GM18951 (cell line): ENCODE data around the gene FASTKD1.
"Not testable (repeated sequence)": the region's sequence is repeated elsewhere in the genome, so short reads cannot be mapped to it uniquely, and the experiment has no call there.

Experiments
- POLR2A ChIP-seq: IDR thresholded peaks from 4 replicates; pipeline ENCODE4 v1.6.1; 2011; ENCODE audit warnings: mild to moderate bottlenecking; ENCODE audit not compliant: insufficient read length, insufficient read depth; ENCODE audit errors: extremely low read depth
- in situ Hi-C: fragments of 300-500 bp; cut with MboI; formaldehyde crosslinking; loops from one replicate; pipeline ENCODE4 v1.12.0; 2022; ENCODE audit warnings: low sequenced_read_pairs, mixed read lengths, inconsistent platforms; ENCODE audit not compliant: unreplicated experiment

FASTKD1 gene, protein sequence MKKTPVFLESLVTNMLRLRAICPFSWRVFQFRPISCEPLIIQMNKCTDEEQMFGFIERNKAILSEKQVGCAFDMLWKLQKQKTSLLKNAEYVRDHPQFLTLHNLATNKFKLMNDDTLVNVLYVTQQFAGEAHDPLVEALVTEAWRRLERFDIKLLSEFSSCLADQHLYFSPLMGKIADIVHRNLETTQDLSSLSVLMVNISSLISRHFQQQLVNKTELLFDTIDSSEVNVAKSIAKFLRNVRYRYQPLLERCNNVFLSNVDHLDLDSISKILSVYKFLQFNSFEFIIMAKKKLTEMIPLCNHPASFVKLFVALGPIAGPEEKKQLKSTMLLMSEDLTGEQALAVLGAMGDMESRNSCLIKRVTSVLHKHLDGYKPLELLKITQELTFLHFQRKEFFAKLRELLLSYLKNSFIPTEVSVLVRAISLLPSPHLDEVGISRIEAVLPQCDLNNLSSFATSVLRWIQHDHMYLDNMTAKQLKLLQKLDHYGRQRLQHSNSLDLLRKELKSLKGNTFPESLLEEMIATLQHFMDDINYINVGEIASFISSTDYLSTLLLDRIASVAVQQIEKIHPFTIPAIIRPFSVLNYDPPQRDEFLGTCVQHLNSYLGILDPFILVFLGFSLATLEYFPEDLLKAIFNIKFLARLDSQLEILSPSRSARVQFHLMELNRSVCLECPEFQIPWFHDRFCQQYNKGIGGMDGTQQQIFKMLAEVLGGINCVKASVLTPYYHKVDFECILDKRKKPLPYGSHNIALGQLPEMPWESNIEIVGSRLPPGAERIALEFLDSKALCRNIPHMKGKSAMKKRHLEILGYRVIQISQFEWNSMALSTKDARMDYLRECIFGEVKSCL

DNA sequence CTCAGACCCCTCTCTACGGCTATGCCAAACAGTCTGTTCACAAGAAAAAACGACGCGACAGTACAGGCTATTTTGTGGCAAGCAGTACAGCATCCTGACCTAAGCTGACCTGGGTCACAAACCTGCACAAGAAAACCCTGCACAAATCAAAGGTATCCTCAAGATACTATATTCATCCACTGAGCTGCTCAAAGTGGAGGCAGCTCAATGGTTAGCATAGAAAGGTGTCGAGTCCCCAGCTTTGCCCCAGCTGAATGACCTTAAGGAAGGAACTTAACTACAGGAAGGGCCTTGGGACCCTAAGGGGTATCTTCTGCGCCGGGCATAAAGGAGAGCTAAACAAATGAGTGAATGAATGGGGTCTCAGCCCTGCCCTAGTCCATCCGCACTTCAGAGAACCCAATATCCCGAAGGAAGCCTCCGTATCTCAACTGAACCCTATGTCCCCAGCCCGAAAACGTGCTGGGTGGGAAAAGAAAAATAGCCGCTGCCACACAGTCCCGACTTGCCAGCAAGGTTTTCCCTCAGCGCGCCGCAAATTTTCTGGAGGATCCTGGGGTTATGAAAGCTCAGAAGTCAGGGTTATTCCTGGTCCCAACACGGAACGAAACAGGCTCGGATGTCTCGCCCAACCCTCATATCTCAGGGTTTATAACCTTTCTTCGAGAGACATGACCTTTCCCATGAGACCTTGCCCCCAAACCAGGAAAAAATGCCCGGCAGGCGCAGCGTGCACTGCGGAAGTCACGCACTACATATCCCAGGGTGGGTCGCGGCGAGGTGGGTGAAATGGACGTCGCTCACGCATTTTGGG lies at the start of gene FASTKD1:
Gene FASTKD1, minus strand, starts transcription at position 706 of the 814 bp plus-strand sequence. CDS start 1,836 bp downstream, outside the sequence.
- in situ Hi-C loops: no loop called here
- TF ChIP-seq POLR2A: peak; percentile 71

GRCh38 chr2:169623235-169623634 lies 49.6 kb upstream of the FASTKD1 start:
- in situ Hi-C loops: no loop called here
- TF ChIP-seq POLR2A: no peak

GRCh38 chr2:169620509-169620908 lies 46.8 kb upstream of the FASTKD1 start:
- in situ Hi-C loops: no loop called here
- no peak for TF ChIP-seq POLR2A

DNA sequence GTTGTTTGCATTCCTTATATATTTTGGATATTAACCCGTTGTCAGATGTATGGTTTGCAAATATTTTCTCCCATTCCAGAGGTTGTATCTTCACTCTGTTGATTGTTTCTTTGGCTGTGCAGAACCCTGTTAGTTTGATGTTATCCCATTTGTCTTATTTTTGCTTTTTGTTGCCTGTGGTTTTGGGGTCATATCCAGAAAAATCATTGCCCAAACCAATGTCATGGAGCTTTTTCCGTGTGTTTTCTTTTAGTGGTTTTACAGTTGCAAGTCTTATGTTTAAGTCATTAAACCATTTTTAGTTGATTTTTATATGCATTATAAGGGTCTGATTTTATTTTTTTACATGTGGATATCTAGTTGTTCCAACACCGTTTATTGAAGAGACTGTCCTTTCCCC lies 46.3 kb upstream of the FASTKD1 start:
- no peak for TF ChIP-seq POLR2A
- in situ Hi-C loops: no loop called here

DNA sequence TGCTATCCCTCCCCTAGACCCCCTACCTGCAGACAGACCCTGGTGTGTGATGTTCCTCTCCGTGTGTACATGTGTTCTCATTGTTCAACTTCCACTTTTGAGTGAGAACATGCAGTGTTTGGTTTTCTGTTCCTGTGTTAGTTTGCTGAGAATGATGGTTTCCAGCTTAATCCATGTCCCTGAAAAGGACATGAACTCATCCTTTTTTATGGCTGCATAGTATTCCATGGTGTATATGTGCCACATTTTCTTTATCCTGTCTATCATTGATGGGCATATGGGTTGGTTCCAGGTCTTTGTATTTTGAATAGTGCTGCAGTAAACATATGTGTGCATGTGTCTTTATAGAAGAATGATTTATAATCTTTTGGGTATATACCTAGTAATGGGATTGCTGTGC lies 42.3 kb upstream of the FASTKD1 start:
- in situ Hi-C loops: not testable (repeated sequence)

DNA sequence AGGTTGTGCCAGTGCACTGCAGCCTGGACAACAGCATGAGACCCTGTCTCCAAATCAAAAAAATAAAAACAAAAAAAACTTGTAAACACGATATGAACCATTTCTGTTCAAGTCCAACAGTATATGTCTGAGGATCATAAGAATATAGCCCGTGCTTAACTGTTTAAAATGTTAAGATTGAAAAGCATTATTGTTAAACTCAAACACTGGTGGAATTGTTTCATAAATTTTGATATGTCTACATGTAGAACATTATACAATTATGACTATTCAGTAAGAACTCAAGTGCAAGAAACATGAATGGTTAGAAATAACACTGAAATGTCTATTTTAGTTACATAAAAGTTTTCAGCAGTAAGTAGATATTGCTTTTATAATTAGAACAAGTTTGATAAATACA lies 40.2 kb upstream of the FASTKD1 start:
- TF ChIP-seq POLR2A: no peak
- in situ Hi-C loops: no loop called here

DNA sequence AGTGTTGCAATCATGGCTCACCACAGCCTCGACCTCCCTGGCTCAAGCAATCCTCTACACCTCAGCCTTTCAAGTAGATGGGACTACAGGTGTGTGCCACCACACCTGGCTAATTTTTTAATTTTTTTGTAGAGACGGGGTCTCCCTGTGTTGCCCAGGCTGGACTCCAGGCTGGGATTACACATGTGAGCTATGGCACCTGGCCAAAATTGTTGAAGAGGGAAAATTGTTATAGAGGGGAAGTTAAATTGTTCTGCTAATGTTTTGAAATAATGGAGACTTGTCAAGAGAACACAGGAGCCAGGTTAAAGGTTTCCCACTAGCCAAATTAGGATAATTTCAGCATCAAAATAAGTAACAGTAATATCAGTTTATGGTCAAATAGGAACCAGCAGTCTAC lies 35.6 kb upstream of the FASTKD1 start:
- in situ Hi-C loops: no loop called here
- no peak for TF ChIP-seq POLR2A

DNA sequence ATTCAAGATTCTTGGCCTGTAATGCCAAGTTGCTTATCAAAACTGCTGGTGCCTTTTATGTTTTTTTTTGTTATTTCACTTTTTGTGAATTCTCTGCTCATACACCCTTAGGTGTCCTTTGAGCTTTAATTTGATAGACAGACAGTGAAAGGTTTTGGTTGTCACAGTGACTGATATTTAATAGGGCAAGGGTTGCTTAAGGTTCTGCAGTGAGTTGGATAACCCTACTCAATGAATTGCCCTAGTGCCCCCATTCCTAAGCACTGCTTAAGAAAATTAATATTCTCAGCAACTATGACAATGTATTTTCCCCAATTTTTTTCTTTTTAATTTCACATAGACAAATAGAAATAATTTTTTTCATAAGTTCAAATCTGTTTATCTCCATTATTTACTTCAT lies 25.9 kb upstream of the FASTKD1 start:
- no peak for TF ChIP-seq POLR2A
- in situ Hi-C loops: no loop called here

DNA sequence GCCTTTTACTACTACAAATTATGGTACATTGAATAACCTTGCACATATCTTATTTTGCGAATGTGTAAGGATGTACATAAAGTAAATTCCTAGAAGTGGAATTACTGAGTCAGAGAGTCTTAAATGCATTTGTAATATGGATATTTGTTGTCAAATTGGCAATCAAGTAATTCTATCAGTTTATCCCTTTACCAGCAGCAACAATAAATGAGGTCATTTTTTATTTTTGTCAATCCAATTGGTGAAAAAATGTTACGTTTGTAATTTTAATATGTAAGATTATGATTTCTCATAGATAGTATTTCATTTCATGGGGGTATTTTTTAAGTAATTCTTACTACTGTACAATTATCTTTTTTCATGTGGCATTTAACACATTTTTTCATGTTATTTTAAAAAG lies 25.3 kb upstream of the FASTKD1 start:
- TF ChIP-seq POLR2A: no peak
- in situ Hi-C loops: no loop called here

DNA sequence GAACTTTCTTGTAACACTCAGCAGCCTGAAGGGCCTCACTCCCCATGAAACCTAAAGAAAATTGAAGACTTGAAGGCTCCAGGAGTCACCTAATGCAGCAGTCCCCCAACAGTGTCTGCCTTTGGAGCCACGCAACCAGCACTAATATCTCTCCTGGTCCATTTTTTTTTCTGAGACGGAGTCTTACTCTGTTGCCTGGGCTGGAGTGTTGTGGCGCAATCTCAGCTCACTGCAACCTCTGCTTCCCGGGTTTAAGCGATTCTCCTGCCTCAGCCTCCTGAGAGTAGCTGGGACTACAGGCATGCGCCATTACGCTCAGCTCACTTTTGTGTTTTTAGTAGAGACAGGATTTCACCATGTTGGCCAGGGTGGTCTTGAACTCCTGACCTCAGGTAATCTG lies 22.9 kb upstream of the FASTKD1 start:
- in situ Hi-C loops: not testable (repeated sequence)

GRCh38 chr2:169590804-169591203 lies 17.1 kb upstream of the FASTKD1 start:
- in situ Hi-C loops: no loop called here

GRCh38 chr2:169585673-169586072 lies 12.0 kb upstream of the FASTKD1 start:
- TF ChIP-seq POLR2A: no peak
- in situ Hi-C loops: no loop called here

More at GRCh38 chr2:169590804-169591203, 17.1 kb upstream of the FASTKD1 start:
- no peak for TF ChIP-seq POLR2A
